Loucy (cell line): ENCODE results near the gene RSPRY1.
"Not testable (repeated sequence)": the region's sequence is repeated elsewhere in the genome, so short reads cannot be mapped to it uniquely, and the experiment has no call there.

Experiments used
- H2AFZ ChIP-seq: fragments of 200-600 bp; sonication (generic); 2 replicates; pipeline ENCODE4 v1.6.0; 2016; ENCODE audit warnings: antibody characterized with exemption, mild to moderate bottlenecking, low read length, moderate library complexity
- H3F3A ChIP-seq: fragments of 200-600 bp; 2 replicates; pipeline ENCODE4 v1.6.0; 2016; ENCODE audit warnings: antibody characterized with exemption, low read depth, mild to moderate bottlenecking
- H3K27me3 ChIP-seq: fragments of 200-600 bp; sonication (generic); 2 replicates; pipeline ENCODE4 v1.6.1; 2014; ENCODE audit warnings: low read length, mild to moderate bottlenecking; ENCODE audit not compliant: insufficient read depth, poor library complexity, severe bottlenecking
- H3K36me3 ChIP-seq: fragments of 200-600 bp; sonication (generic); 2 replicates; pipeline ENCODE4 v1.6.1; 2016; ENCODE audit warnings: low read length; ENCODE audit not compliant: insufficient read depth
- H3K4me1 ChIP-seq: fragments of 200-600 bp; sonication (generic); 2 replicates; pipeline ENCODE4 v1.5.1; 2014; ENCODE audit warnings: low read length, mild to moderate bottlenecking; ENCODE audit not compliant: insufficient read depth, poor library complexity, severe bottlenecking
- H3K4me2 ChIP-seq: fragments of 200-600 bp; sonication (generic); 2 replicates; pipeline ENCODE4 v1.6.0; 2014; ENCODE audit warnings: antibody characterized with exemption, low read length, low read depth, mild to moderate bottlenecking; ENCODE audit not compliant: poor library complexity, severe bottlenecking
- H3K4me3 ChIP-seq: fragments of 200-600 bp; sonication (generic); 2 replicates; pipeline ENCODE4 v1.5.1; 2014; ENCODE audit warnings: low read length, mild to moderate bottlenecking, mixed read lengths; ENCODE audit not compliant: poor library complexity, severe bottlenecking
- H3K79me2 ChIP-seq: fragments of 200-600 bp; sonication (generic); 2 replicates; pipeline ENCODE4 v1.6.1; 2014; ENCODE audit warnings: low read length; ENCODE audit not compliant: insufficient read depth
- H3K9ac ChIP-seq: fragments of 200-600 bp; sonication (generic); 2 replicates; pipeline ENCODE4 v1.6.0; 2014; ENCODE audit warnings: mild to moderate bottlenecking, low read depth, low read length, moderate library complexity; ENCODE audit not compliant: poor library complexity, severe bottlenecking
- H3K9me2 ChIP-seq: fragments of 200-600 bp; sonication (generic); replicated peaks from 2 replicates; pipeline ENCODE4 v1.6.1; 2016; ENCODE audit warnings: low read depth, low read length, mixed read lengths
- H3K9me3 ChIP-seq: fragments of 200-600 bp; sonication (generic); 2 replicates; pipeline ENCODE4 v1.6.1; 2014; ENCODE audit warnings: mild to moderate bottlenecking, antibody characterized with exemption, low read length, low read depth; ENCODE audit not compliant: insufficient read depth
- H4K20me1 ChIP-seq: fragments of 200-600 bp; sonication (generic); 2 replicates; pipeline ENCODE4 v1.6.0; 2014; ENCODE audit warnings: antibody characterized with exemption, low read length, mild to moderate bottlenecking; ENCODE audit not compliant: insufficient read depth, poor library complexity, severe bottlenecking
- EZH2phosphoT487 ChIP-seq: fragments of 200-600 bp; IDR thresholded peaks from 2 replicates; pipeline ENCODE4 v1.6.1; 2018; ENCODE audit warnings: antibody characterized with exemption, mild to moderate bottlenecking, moderate library complexity, borderline replicate concordance
- TF ChIP-seq, protein P1 (sequence below): fragments of 200-600 bp; sonication (generic); conservative IDR thresholded peaks from 2 replicates; pipeline ENCODE4 v1.5.1; 2014; ENCODE audit warnings: mild to moderate bottlenecking, antibody characterized with exemption, low read length

The RSPRY1 gene

DNA sequence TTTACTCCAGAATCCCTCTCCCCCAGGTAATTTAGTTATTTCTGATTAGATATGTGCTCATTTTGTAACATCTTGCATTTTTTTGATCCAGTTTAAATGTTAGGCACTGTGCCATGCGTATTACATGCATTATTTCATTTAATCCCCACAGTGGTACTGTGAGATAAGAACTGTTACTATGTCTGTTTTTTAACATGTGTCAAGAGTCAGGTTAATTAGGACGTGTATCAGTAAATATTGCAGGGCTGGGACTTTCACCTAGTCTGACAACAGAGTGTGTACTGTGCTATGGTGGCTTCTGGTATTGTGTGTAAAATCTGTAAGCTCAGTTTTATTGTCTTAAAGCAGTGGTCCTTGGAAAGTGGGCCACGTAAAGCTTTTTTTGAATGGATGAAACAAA lies 10.6 kb downstream of the RSPRY1 start:
- peaks cover 28% of the 10 kb centered on the region for H4K20me1 ChIP-seq
- no peaks in the 10 kb centered on the region for H3F3A ChIP-seq
- no peak overlapping the region for H3K4me3 ChIP-seq
- no peak overlapping the region for H2AFZ ChIP-seq
- H3K27me3 ChIP-seq: no peaks in the 10 kb centered on the region
- H3K9me2 ChIP-seq: no peaks in the 10 kb centered on the region
- peaks cover 17% of the 10 kb centered on the region for H3K4me1 ChIP-seq
- TF ChIP-seq, protein P1, sequence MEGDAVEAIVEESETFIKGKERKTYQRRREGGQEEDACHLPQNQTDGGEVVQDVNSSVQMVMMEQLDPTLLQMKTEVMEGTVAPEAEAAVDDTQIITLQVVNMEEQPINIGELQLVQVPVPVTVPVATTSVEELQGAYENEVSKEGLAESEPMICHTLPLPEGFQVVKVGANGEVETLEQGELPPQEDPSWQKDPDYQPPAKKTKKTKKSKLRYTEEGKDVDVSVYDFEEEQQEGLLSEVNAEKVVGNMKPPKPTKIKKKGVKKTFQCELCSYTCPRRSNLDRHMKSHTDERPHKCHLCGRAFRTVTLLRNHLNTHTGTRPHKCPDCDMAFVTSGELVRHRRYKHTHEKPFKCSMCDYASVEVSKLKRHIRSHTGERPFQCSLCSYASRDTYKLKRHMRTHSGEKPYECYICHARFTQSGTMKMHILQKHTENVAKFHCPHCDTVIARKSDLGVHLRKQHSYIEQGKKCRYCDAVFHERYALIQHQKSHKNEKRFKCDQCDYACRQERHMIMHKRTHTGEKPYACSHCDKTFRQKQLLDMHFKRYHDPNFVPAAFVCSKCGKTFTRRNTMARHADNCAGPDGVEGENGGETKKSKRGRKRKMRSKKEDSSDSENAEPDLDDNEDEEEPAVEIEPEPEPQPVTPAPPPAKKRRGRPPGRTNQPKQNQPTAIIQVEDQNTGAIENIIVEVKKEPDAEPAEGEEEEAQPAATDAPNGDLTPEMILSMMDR: no peak
- no peak for TF ChIP-seq EZH2phosphoT487
- H3K79me2 ChIP-seq: peaks cover 68% of the 10 kb centered on the region
- H3K4me2 ChIP-seq: no peak overlapping the region
- no peak overlapping the region for H3K9ac ChIP-seq
- H3K9me3 ChIP-seq: no peaks in the 10 kb centered on the region
- no peaks in the 10 kb centered on the region for H3K36me3 ChIP-seq

DNA sequence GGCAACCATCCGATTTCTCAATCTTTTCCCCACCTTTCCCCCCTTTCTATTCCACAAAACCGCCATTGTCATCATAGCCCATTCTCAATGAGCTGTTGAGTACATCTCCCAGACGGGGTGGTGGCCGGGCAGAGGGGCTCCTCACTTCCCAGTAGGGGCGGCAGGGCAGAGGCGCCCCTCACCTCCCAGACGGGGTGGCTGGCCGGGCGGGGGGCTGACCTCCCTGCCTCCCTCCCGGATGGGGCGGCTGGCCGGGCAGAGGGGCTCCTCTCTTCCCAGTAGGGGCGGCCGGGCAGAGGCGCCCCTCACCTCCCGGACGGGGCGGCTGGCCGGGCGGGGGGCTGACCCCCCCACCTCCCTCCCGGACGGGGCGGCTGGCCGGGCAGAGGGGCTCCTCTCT lies 14.2 kb downstream of the RSPRY1 start:
- H2AFZ ChIP-seq, H3K9ac ChIP-seq, H3K9me3 ChIP-seq, H3K4me3 ChIP-seq, H3K27me3 ChIP-seq, H3K9me2 ChIP-seq, H3K4me1 ChIP-seq, H3F3A ChIP-seq, H3K4me2 ChIP-seq: not testable (repeated sequence)
- peaks cover 10% of the 10 kb centered on the region; the same call in 1 of the 2 replicates for H3K36me3 ChIP-seq
- H3K79me2 ChIP-seq: peaks cover 38% of the 10 kb centered on the region
- H4K20me1 ChIP-seq: peaks cover 10% of the 10 kb centered on the region

DNA sequence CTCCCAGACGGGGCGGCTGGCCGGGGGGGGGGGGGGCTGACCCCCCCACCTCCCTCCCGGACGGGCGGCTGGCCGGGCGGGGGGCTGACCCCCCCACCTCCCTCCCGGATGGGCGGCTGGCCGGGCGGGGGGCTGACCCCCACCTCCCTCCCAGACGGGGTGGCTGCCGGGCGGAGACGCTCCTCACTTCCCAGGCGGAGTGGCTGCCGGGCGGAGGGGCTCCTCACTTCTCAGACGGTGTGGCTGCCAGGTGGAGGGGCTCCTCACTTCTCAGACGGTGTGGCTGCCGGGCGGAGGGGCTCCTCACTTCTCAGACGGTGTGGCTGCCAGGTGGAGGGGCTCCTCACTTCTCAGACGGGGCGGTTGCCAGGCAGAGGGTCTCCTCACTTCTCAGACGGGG lies 14.8 kb downstream of the RSPRY1 start:
- H2AFZ ChIP-seq, H3K9me3 ChIP-seq, H3K9me2 ChIP-seq, H3K9ac ChIP-seq, H3F3A ChIP-seq, H3K27me3 ChIP-seq, H3K4me1 ChIP-seq, H3K4me3 ChIP-seq, H3K4me2 ChIP-seq: not testable (repeated sequence)
- Histone ChIP-seq H3K36me3 (peaks cover 16% of the 10 kb centered on the region; the same call in 1 of the 2 replicates), H3K79me2 (peaks cover 35% of the 10 kb centered on the region), H4K20me1 (peaks cover 10% of the 10 kb centered on the region)

- no peak overlapping the region for H3K4me2 ChIP-seq
- no peak overlapping the region for H2AFZ ChIP-seq
- TF ChIP-seq EZH2phosphoT487: no peak
- TF ChIP-seq, protein P1: no peak
- H4K20me1 ChIP-seq: peaks cover 3% of the 10 kb centered on the region
- no peaks in the 10 kb centered on the region for H3K27me3 ChIP-seq
- H3K4me3 ChIP-seq: no peak overlapping the region
- no peaks in the 10 kb centered on the region for H3K9me2 ChIP-seq
- H3K36me3 ChIP-seq: peaks cover 29% of the 10 kb centered on the region
- H3F3A ChIP-seq: no peaks in the 10 kb centered on the region
- H3K9ac ChIP-seq: no peak overlapping the region
- H3K79me2 ChIP-seq: peaks cover 21% of the 10 kb centered on the region
- no peaks in the 10 kb centered on the region for H3K4me1 ChIP-seq
- H3K9me3 ChIP-seq: no peaks in the 10 kb centered on the region
These were observed 16.2 kb downstream of the RSPRY1 start for GRCh38 chr16:57202095-57202886.
